T-helper 1 cell (primary cell): Measurements from ENCODE around the gene PARD3B.

ENCODE experiments used
- DNase-seq, 5 donors: peaks; one replicate each; pipeline ENCODE4 v3.0.0-alpha.2; 2012 to 2020

The PARD3B gene

GRCh38 chr2:204586444-204587180, 41.3 kb downstream of the PARD3B start:
- no peak for DNase-seq

DNA sequence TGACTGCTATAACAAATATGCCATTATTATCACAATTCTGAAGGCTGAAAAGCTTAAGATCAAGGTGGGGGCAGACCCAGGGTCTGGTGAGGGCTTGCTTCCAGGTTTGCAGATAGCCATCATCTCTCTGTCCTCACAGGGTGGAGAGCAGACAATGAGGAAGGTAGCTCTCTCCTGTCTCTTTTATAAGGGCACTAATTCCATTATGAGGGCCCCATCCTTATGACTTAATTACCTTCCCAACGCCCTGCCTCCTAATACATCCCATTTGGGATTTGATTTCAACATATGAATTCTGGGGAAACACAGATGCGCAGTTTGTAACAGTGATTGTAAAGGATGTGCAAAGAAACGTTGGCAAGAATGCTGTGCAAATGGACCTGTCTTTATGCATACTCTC, 44.8 kb downstream of the PARD3B start:
- no peak for DNase-seq

DNA sequence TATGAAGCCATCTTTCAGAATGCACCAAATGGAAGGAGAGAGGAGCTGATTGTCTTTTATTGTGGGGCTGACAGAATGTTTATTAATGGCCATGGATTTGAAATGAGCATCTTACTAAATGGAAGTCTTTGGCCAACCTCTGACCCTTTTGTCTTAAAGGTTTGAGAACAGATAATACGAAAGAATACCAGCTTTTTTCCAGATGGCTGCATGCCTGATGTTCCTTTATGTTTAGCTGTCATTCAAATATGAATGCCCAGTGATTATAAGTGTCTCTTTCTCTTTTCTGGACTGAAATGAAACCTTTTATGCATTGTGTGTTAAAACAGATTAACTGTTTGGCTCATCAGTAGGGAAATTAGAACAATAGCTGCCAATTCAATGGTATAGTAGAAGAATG, 46.0 kb downstream of the PARD3B start:
- DNase-seq: no peak

- no peak for DNase-seq
These were observed 58.8 kb downstream of the PARD3B start for GRCh38 chr2:204604061-204604460.

DNA sequence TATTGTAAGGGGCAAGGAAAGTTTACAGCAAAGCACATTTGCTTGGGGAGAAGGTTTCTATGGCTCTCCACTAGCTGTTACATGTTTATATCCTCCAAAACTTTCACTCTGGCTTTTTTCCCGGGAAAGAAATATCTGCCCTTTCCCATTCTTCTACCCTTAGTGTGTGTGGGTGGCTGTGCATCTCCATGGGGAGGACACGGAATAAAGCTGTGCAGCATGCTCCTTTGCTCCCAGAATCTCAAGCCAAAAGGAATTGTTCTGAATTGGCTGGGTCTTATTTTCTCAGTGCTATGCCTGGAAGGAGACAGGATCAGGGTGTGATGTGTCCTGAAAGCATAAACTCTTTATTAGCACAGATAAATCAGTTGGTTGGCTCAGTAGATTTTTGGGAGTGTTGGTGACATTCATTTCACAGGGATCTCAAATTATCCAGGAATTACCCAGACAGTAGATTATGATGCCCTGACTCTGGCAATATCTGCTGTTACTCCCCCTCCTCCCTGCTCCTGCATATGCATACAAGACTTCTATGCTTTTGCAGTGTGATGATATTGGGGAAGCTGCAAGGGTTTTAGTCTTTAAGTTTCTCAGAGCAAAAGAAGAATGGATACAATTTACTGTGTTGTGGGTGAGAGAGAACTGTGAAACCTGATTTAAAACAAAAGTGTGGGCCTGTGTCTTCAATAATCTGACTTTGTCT, 63.1 kb downstream of the PARD3B start:
- no peak for DNase-seq

- no peak for DNase-seq
These were observed 65.8 kb downstream of the PARD3B start for GRCh38 chr2:204611017-204611631.

- DNase-seq: no peak
These were observed 66.5 kb downstream of the PARD3B start for GRCh38 chr2:204611764-204612163.

DNA sequence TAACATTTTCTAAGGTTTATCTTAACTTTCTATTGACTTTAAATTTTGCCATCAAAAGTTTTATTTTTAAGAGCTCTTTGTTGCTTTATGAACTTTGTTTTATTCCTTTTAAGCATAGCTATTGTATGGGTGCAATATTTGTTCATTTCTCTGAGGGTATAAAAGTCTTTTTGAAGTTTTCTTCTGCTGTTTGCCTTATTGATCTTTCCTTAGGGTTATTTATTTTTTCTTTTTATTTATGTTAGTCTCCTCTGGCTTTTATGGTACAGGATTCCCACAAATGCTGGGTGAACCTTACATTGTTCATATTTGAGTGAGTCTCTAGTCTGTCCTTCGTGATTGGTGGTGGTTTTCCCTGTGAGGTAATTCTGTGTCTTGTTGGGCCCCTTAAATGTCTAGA, 68.4 kb downstream of the PARD3B start:
- DNase-seq: no peak

DNA sequence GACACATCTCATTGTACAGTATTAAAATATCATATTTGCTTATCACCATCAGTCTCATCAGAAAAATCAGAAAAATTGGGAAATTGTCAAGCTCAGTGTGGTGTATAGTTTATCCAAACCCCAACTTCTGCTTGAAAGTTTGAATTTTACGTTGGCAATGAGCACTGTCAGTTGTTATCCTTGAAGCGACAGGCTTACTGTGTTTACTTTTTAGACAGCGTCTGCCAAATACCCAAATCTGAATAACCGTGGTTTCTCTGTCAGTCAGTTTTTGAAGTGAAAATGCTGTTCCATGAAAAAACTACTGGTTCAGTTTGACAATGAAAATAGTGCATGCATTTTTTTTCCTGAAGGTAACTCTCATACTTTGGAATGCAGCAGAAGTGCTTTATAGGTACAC, 70.2 kb downstream of the PARD3B start:
- DNase-seq: no peak

DNA sequence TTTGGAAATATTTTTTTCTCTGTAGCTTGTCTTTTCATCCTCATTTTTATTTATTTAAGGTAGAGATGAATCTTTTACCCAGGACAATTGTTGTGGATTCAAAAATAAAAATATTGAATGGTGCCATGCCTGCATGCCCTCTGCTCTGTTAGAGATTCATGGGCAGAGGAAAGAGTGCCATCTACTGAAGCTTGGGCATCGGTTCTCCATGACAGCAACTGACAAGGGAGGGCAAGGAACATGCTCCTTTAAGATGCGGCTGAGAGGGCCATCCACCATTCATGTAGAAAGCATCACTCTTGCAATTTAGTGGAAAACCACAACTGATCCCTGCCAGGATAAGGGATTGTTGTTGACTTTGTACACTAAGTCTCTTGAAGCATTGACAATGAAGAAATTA, 79.9 kb downstream of the PARD3B start:
- no peak for DNase-seq

GRCh38 chr2:204628926-204629712, 83.8 kb downstream of the PARD3B start:
- DNase-seq: no peak

- DNase-seq: no peak
These were observed 87.1 kb downstream of the PARD3B start for GRCh38 chr2:204632410-204632809.

DNA sequence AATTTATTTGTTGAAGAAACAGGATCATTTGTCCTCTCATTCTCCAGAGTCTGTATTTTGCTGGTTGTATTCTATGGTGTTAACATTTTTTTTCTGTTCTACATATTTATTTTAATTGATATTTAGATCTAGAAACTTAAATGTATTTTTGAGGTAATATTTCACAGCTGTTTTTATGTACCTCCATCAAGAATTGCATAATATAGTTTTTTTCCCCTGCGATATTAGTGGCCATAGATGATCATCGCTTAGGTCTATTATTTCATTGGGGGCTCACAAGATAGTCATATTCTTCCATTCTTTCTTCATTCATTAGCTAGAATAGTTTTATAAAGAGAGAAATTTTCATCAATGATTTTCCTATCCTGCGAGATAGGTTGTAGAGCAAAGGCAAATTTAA, 89.3 kb downstream of the PARD3B start:
- DNase-seq: no peak

DNA sequence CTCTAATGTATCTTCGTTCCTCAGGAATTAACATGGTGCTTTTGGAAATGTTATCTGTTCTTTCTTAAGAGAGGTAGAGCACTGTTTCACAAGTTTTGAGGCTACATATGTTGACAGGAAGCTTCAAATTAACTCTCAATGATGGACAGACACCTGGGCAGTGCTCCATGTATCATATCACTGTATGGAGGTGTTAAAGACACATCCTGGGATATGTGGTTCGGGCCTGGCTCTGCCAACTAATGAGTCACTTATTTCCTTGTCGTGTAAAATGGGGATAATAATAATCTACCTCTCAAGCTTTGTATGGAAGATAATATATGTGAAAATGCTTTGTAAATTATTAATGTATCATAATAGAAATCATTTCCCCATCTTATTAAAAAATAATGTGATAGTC, 90.2 kb downstream of the PARD3B start:
- DNase-seq: no peak

- no peak for DNase-seq
These were observed 93.4 kb downstream of the PARD3B start for GRCh38 chr2:204638471-204639194.

GRCh38 chr2:204643326-204643725, 98.1 kb downstream of the PARD3B start:
- no peak for DNase-seq

GRCh38 chr2:204645018-204645773, 99.9 kb downstream of the PARD3B start:
- DNase-seq: no peak

DNA sequence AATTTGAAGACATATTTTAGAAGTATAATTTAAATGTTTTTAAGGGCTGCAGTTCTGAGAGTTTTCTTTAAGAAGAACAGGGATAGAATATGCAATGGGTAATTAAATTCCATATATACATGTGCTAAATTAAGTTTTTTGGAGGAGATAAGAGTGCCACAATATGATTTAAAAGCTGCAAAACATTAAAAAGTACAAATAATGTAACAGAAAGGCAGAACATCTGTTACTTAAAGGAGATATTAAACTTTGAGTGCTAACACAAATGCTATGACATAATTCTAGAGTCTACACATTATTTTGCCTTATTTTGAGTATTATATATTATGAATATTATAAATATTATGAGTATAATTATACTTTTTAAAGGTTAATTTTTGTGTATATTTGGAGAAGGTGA, 102.4 kb downstream of the PARD3B start:
- DNase-seq: no peak

DNA sequence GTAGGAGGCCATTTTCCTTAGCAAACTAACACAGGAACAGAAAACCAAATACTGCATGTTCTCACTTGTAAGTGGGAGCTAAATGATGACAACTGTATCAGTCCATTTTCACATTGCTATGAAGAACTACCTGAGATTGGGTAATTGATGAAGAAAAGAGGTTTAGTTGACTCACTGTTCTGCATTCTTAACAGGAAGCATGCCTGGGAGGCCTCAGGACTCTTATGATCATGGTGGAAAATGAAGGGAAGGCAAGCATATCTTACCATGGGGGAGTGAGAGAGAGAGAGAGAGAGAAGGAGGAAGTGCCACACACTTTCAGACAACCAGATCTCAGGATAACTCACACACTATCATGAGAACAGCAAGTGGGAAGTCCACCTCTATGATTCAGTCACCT, 105.3 kb downstream of the PARD3B start:
- no peak for DNase-seq

GRCh38 chr2:204652063-204652462, 106.8 kb downstream of the PARD3B start:
- DNase-seq: no peak

DNA sequence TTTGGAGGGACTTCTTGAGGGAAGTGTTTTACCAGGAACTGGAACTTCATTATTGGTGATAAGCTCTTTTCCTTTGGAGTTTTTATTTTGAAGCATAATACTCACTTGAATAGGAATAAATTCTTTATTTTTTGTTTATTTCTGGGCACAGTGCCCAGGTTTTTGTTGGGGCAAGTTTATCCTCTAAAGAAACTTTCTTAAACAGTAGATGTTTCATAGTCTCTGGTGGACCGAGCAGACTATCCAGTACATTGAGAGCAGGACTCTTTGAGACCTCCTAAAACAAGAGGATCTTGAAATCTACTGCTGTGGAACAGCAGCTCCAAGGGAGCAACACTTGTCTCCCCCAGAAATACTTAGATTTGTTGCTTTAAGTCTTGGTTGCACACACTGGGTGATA, 109.4 kb downstream of the PARD3B start:
- no peak for DNase-seq

- DNase-seq: no peak
These were observed 109.8 kb downstream of the PARD3B start for GRCh38 chr2:204655101-204655500.
